GM18505 (cell line): ENCODE results near the gene MLANA.

ENCODE experiments used
- ATAC-seq: cut with Tn5 transposase; IDR thresholded peaks from one replicate; pipeline ENCODE4 v1.9.1; 2021; ENCODE audit not compliant: unreplicated experiment
- POLR2A ChIP-seq: IDR thresholded peaks from 4 replicates; pipeline ENCODE4 v1.6.1; 2011; ENCODE audit warnings: borderline replicate concordance; ENCODE audit not compliant: insufficient read depth, insufficient read length; ENCODE audit errors: extremely low read depth

MLANA gene

DNA sequence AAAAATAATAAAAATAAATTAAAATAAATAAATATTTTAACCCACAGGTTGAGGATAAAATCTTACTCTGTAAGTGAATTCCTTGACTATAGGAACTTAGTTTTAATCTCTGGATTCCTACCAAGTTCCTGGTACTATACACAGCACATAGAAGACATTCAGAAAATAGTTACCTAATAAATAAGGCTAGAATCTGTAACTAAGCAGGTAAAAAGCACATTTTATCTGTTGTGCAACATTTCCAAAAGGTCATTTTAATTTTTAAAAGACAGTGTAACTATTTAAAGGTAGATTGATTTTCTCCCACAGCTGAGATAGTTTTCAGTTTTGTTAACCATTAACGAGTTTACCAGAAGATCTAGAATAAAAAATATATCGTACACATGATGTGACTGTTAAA, 47.8 kb downstream of the MLANA start:
- no peak for TF ChIP-seq POLR2A
- no peak for ATAC-seq

- ATAC-seq: no peak
Measured at GRCh38 chr9:5939530-5939929, 48.8 kb downstream of the MLANA start.

GRCh38 chr9:5941214-5941613, 50.5 kb downstream of the MLANA start:
- no peak for TF ChIP-seq POLR2A
- no peak for ATAC-seq

More at GRCh38 chr9:5939530-5939929, 48.8 kb downstream of the MLANA start:
- no peak for TF ChIP-seq POLR2A

DNA sequence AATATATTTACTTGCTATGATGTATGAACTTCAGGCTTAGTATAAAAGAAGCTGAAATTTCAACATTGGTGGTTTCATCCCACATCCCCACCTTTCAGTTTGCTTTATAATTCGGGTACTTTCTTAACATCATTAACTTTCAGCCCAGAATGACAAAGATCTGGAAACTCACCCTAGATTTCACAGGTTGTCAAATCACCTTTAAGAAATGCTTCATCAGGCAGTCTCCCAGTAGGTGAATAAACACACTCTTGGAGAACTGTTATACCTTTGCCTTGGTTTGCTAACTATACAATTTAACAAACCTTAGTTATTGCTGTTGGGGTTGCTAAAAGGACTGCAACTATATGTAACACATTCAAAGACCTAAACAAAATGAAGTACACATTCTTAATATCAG, 54.4 kb downstream of the MLANA start:
- ATAC-seq: no peak
- TF ChIP-seq POLR2A: no peak

DNA sequence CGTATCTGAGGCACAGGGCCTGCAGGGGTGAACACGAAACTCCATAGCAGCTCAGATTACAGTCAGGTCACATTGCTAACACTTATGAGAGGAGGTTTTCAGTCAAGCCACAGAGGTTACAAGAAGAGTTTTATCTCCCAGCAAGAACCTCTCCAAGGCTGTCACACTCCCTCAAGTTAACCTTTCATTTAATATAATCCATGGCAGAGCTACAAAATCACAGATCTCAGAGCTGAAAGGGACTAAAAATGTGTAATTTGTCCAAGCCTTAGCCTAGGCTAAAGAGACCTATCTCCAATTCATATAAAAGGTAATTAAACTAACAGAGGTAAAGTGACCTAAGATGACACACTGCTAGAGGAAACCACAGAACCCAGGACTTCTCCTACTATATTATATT, 57.2 kb downstream of the MLANA start:
- no peak for TF ChIP-seq POLR2A
- ATAC-seq: no peak

DNA sequence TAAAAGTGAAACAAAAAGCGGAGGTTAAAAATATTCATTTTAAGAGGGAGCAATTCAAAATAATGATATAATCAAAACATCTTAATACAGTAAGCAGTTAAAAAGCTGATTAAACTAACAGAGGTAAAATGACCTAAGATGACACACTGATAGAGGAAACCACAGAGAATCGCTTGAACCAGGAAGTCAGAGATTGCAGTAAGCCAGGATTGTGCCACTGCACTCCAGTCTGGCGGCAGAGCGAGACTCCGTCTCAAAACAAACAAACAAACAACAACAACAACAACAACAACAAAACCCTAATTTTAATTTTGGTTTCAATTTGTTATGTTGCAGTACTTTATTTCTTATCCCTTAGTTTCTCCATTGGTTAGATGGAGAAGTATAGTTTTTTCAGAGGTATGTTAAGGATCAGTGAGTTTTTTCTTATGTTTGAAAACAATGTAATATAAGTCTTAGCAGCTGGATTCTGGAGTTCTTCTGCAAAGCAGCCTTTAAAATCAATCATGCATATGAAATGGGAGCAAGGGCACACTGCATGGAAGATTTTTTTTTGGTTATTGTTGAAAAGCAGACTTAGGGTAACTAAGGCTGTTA, 58.5 kb downstream of the MLANA start:
- no peak for ATAC-seq
- TF ChIP-seq POLR2A: no peak

GRCh38 chr9:5950261-5950660, 59.6 kb downstream of the MLANA start:
- TF ChIP-seq POLR2A: no peak
- no peak for ATAC-seq

- no peak for ATAC-seq
Measured at GRCh38 chr9:5951686-5952211, 61.1 kb downstream of the MLANA start.

GRCh38 chr9:5953743-5954707, 63.3 kb downstream of the MLANA start:
- ATAC-seq: no peak
- no peak for TF ChIP-seq POLR2A

More at GRCh38 chr9:5951686-5952211, 61.1 kb downstream of the MLANA start:
- no peak for TF ChIP-seq POLR2A

DNA sequence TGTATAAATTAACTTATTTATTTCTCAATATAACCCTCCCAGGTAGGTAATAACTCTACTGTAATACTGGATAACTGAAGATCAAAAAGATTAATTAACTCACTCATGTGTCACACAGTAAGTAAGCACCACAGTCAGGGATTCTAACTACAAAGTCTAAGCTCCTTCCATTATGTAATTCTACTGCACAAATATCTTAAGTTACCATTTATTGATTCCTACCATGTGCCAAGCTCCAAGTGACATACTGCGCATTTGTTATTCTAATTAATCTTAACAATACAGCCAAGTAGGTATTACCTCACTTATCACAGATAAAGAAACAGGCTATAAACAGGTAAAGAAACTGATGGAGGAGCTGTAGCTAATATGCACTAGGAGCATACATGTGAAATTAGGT, 66.5 kb downstream of the MLANA start:
- TF ChIP-seq POLR2A: no peak
- ATAC-seq: no peak

- no peak for TF ChIP-seq POLR2A
- no peak for ATAC-seq
Measured at GRCh38 chr9:5958273-5958672, 67.6 kb downstream of the MLANA start.
